Transverse colon (tissue), 4 donors: ENCODE results near the gene FLVCR2. TPM values are rescaled to one million over a fixed set of nuclear protein-coding genes. Genes with fewer than 3 reads are reported as not detected.

Source experiments
- DNase-seq: peaks from one replicate; pipeline ENCODE4 v3.0.0-alpha.2; 2019
- H3K27ac ChIP-seq, 4 donors: fragments of 200-600 bp; sonication (generic); 2 replicates each; pipeline ENCODE4 v1.5.1; 2016 to 2018; ENCODE audit warnings: inconsistent platforms in 4 of 4
- H3K27me3 ChIP-seq: fragments of 200-600 bp; sonication (generic); 2 replicates; pipeline ENCODE4 v1.5.1; 2017; ENCODE audit warnings: inconsistent platforms
- H3K36me3 ChIP-seq, 4 donors: fragments of 200-600 bp; sonication (generic); 2 replicates each; pipeline ENCODE4 v1.5.1; 2017 to 2019; ENCODE audit warnings: inconsistent platforms in 4 of 4
- H3K4me1 ChIP-seq, 4 donors: fragments of 200-600 bp; sonication (generic); 2 replicates each; pipeline ENCODE4 v1.5.1; 2017 to 2020; ENCODE audit warnings: inconsistent platforms in 4 of 4
- H3K4me3 ChIP-seq, 4 donors: fragments of 200-600 bp; sonication (generic); 1 replicate in 1 of 4; 2 replicates in 3 of 4; pipeline versions ENCODE4 v1.5.1 to v1.6.1; 2017 to 2019; ENCODE audit warnings: inconsistent platforms in 4 of 4
- H3K9me3 ChIP-seq, 2 donors: fragments of 200-600 bp; sonication (generic); 2 replicates each; pipeline ENCODE4 v1.5.1; 2017 to 2019; ENCODE audit warnings: inconsistent platforms in 2 of 2
- EP300 ChIP-seq: sonication (generic); formaldehyde crosslinking; IDR thresholded peaks from one replicate; pipeline ENCODE4 v1.6.1; 2017; ENCODE audit warnings: antibody characterized with exemption, low read depth
- POLR2A ChIP-seq: fragments of 450-650 bp; IDR thresholded peaks from one replicate; pipeline ENCODE4 v1.6.1; 2016; ENCODE audit warnings: antibody characterized with exemption, mild to moderate bottlenecking, moderate library complexity
- POLR2AphosphoS5 ChIP-seq, 3 donors: sonication (generic); formaldehyde crosslinking; IDR thresholded peaks; one replicate each; pipeline ENCODE4 v1.6.1; 2016; ENCODE audit warnings: antibody characterized with exemption in 3 of 3
- WGBS, 2 donors: methylation state at CpG; one replicate each; pipeline ENCODE4 v1.1.5; 2018; ENCODE audit warnings: low coverage in 1 of 2; 5-methylcytosine and 5-hydroxymethylcytosine counted together
- in situ Hi-C, 4 donors: fragments of 200-750 bp; cut with MboI; loops; one replicate each; pipeline versions ENCODE4 v1.15.0 to v1.15.1; 2017; ENCODE audit warnings: low sequenced_read_pairs in 3 of 4, low pct_ligation_motif_present in 1 of 4, low pct_unique_long_range_greater_than_20kb in 1 of 4
- intact Hi-C: fragments of 100-400 bp; cut with DNase I; formaldehyde crosslinking; loops from one replicate; pipeline ENCODE4 v1.15.1; 2023; ENCODE audit warnings: low total_unique reads
- small RNA-seq, 4 donors: library from RNA; depleted of rRNA; stranded (forward); fragments of <200 nt; gene quantifications; one replicate each; pipeline ENCODE3, GENCODE V24; 2016
- total RNA-seq, 4 donors: library from RNA; depleted of rRNA; stranded (reverse); fragments of >200 nt; gene quantifications; one replicate each; pipeline ENCODE4 v1.1.0, GENCODE V29; 2016
- TF ChIP-seq, protein P1 (sequence below), 5 experiments: fragments of 200-600 bp in 3 of 5; fragments of 450-650 bp in 2 of 5; sonication (generic) in 3 of 5; IDR thresholded peaks; 1 replicate in 2 of 5; 2 replicates in 3 of 5; pipeline ENCODE4 v1.5.1; 2016 to 2017; ENCODE audit warnings: antibody characterized with exemption in 5 of 5, inconsistent platforms in 3 of 5, mild to moderate bottlenecking in 2 of 5, moderate library complexity in 1 of 5

Gene FLVCR2
- total RNA-seq, 4 donors from 2014 or later, result 6.2 to 54.5 (median 45.0) TPM

DNA sequence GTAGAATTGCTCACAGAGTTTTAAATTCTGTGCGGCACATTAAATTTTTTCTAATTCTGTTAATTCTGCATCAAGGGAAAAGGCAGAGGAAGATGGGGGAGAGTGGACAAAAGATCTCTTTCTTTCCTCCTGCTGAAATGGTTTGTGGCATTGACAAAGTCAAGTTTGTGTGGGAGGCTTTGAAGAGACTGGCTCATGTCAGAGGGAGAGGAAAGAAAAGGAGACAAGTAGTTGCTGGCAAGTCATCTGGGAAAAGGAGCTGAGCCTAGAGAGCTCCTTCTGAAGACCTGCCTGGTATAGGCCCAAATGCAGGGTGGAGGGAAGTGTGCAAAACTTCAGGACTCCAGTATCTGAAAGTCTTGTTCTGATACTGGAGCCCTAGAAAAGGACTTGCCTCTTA is 119.0 kb downstream of the FLVCR2 start:
- peaks cover 0 to 23% (median 5%) of the 10 kb centered on the region in 4 donors for H3K36me3 ChIP-seq
- 95 to 100% methylated on average over 1 of the region's 1 CpG for WGBS, 2 donors
- no peak for DNase-seq
- H3K4me3 ChIP-seq, result no peak overlapping the region
- no peak overlapping the region for H3K27ac ChIP-seq
- intact Hi-C loops, result no loop called here
- peaks cover 0 to 3% (median 0%) of the 10 kb centered on the region in 4 donors for H3K4me1 ChIP-seq
- no peaks in the 10 kb centered on the region for H3K27me3 ChIP-seq
- no peaks in the 10 kb centered on the region for H3K9me3 ChIP-seq
- in situ Hi-C loops, result no loop called here
- no peak for TF ChIP-seq EP300
- TF ChIP-seq, protein P1, sequence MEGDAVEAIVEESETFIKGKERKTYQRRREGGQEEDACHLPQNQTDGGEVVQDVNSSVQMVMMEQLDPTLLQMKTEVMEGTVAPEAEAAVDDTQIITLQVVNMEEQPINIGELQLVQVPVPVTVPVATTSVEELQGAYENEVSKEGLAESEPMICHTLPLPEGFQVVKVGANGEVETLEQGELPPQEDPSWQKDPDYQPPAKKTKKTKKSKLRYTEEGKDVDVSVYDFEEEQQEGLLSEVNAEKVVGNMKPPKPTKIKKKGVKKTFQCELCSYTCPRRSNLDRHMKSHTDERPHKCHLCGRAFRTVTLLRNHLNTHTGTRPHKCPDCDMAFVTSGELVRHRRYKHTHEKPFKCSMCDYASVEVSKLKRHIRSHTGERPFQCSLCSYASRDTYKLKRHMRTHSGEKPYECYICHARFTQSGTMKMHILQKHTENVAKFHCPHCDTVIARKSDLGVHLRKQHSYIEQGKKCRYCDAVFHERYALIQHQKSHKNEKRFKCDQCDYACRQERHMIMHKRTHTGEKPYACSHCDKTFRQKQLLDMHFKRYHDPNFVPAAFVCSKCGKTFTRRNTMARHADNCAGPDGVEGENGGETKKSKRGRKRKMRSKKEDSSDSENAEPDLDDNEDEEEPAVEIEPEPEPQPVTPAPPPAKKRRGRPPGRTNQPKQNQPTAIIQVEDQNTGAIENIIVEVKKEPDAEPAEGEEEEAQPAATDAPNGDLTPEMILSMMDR (IDR thresholded peaks at IDR 0.05), result no peak
- no peak for TF ChIP-seq POLR2A
- TF ChIP-seq POLR2AphosphoS5 (IDR thresholded peaks at IDR 0.05), result no peak

Small RNA genes within 50 kb of the gene (small RNA-seq; reads per million reads assigned to genes)
- 0 to 0.28 (median 0.16) reads per million in 4 donors for gene RNA5SP387

Other genes with a start within 250 kb of the FLVCR2 start
- 100 to 1,000 TPM in 1 of 4 donors, 10 to 100 TPM in 3; 49.2 to 108 (median 57.8) TPM for gene JDP2, start 150.6 kb upstream of the FLVCR2 start, total RNA-seq
- 1 to 10 TPM in 2 of 4 donors, not detected in 2; 2.7 TPM for gene BATF, start 56.2 kb upstream of the FLVCR2 start, total RNA-seq
- 1 to 10 TPM in 3 of 4 donors, under 1 TPM in 1; 0.75 to 9.4 (median 6.2) TPM for gene ERG28, start 82.3 kb downstream of the FLVCR2 start, total RNA-seq
- gene TTLL5, start 82.6 kb downstream of the FLVCR2 start, total RNA-seq, result 100 to 1,000 TPM in 1 of 4 donors, 10 to 100 TPM in 3; 16.1 to 264 (median 40.8) TPM